GM23338 (cell line): ENCODE data around the gene USF2. TPM values are rescaled to one million over a fixed set of nuclear protein-coding genes. Genes with fewer than 3 reads are reported as not detected.

ENCODE experiments used
- ATAC-seq: fragments of 200-7000 bp; cut with Tn5 transposase; 3 replicates; pipeline ENCODE4 v1.9.1; 2020
- DNase-seq: peaks from one replicate; pipeline ENCODE4 v3.0.0-alpha.2; 2015; ENCODE audit warnings: low spot score
- H2AFZ ChIP-seq: fragments of 200-600 bp; sonication (generic); 2 replicates; pipeline ENCODE4 v1.8.0; 2016; ENCODE audit warnings: antibody characterized with exemption, mild to moderate bottlenecking, moderate library complexity
- H3F3A ChIP-seq: fragments of 200-600 bp; sonication (generic); replicated peaks from 2 replicates; pipeline ENCODE4 v1.8.0; 2017; ENCODE audit warnings: antibody characterized with exemption, mixed run types, low read depth
- H3K27ac ChIP-seq: fragments of 200-600 bp; sonication (generic); 2 replicates; pipeline ENCODE4 v1.6.1; 2016; ENCODE audit warnings: low read depth
- H3K27me3 ChIP-seq: fragments of 200-600 bp; sonication (generic); 2 replicates; pipeline ENCODE4 v1.8.0; 2016; ENCODE audit warnings: mild to moderate bottlenecking, mixed run types, moderate library complexity; ENCODE audit not compliant: insufficient read depth
- H3K36me3 ChIP-seq: fragments of 200-600 bp; sonication (generic); 2 replicates; pipeline ENCODE4 v1.8.0; 2016; ENCODE audit warnings: mild to moderate bottlenecking; ENCODE audit not compliant: insufficient read depth
- H3K4me1 ChIP-seq: fragments of 200-600 bp; sonication (generic); 2 replicates; pipeline ENCODE4 v1.8.0; 2016; ENCODE audit warnings: mild to moderate bottlenecking, moderate library complexity; ENCODE audit not compliant: insufficient read depth
- H3K4me2 ChIP-seq: fragments of 200-600 bp; sonication (generic); 2 replicates; pipeline ENCODE4 v1.7.1; 2017; ENCODE audit warnings: mixed run types
- H3K4me3 ChIP-seq: fragments of 200-600 bp; sonication (generic); 2 replicates; pipeline ENCODE4 v1.6.1; 2016; ENCODE audit warnings: mixed run types
- H3K79me2 ChIP-seq: fragments of 200-600 bp; sonication (generic); replicated peaks from 2 replicates; pipeline ENCODE4 v1.8.0; 2017; ENCODE audit warnings: mild to moderate bottlenecking; ENCODE audit not compliant: insufficient read depth
- H3K9me2 ChIP-seq: fragments of 200-600 bp; sonication (generic); 2 replicates; pipeline ENCODE4 v1.8.0; 2017; ENCODE audit not compliant: insufficient read depth
- H4K20me1 ChIP-seq: fragments of 200-600 bp; sonication (generic); replicated peaks from 2 replicates; pipeline ENCODE4 v1.8.0; 2017; ENCODE audit warnings: mild to moderate bottlenecking; ENCODE audit not compliant: insufficient read depth
- H3K27ac Mint-ChIP-seq: 2 replicates; pipeline ENCODE4 v1.8.0; 2020; ENCODE audit warnings: inconsistent platforms, mild to moderate bottlenecking, moderate library complexity, mixed read lengths
- H3K27me3 Mint-ChIP-seq: 3 replicates; pipeline ENCODE4 v1.8.0; 2022; ENCODE audit warnings: low read depth, mild to moderate bottlenecking, moderate library complexity, mixed read lengths, inconsistent platforms; ENCODE audit not compliant: insufficient read depth, poor library complexity
- H3K36me3 Mint-ChIP-seq: 3 replicates; pipeline ENCODE4 v1.8.0; 2021; ENCODE audit warnings: low read depth, mild to moderate bottlenecking, inconsistent platforms, moderate library complexity, mixed read lengths
- H3K4me1 Mint-ChIP-seq: 3 replicates; pipeline ENCODE4 v1.8.0; 2020; ENCODE audit warnings: mild to moderate bottlenecking, inconsistent platforms, mixed read lengths
- H3K4me3 Mint-ChIP-seq: 3 replicates; pipeline ENCODE4 v1.8.0; 2021; ENCODE audit warnings: moderate library complexity, mild to moderate bottlenecking, inconsistent platforms, mixed read lengths
- H3K9me3 Mint-ChIP-seq: 3 replicates; pipeline ENCODE4 v1.8.0; 2020; ENCODE audit warnings: moderate library complexity, mild to moderate bottlenecking, inconsistent platforms, mixed read lengths
- CREB1 ChIP-seq: fragments of 250-450 bp; sonication (Bioruptor Pico); IDR thresholded peaks from 2 replicates; pipeline ENCODE4 v1.5.0; 2020; ENCODE audit warnings: low read depth, mild to moderate bottlenecking, moderate library complexity
- EZH2 ChIP-seq: fragments of 200-600 bp; sonication (generic); IDR thresholded peaks from one replicate; pipeline ENCODE4 v1.8.0; 2017; ENCODE audit warnings: antibody characterized with exemption, mild to moderate bottlenecking, low read depth; ENCODE audit not compliant: unreplicated experiment
- EZH2phosphoT487 ChIP-seq: fragments of 200-600 bp; sonication (generic); IDR thresholded peaks from one replicate; pipeline ENCODE4 v1.8.1; 2018; ENCODE audit warnings: antibody characterized with exemption; ENCODE audit not compliant: unreplicated experiment
- JUNB ChIP-seq: IDR thresholded peaks from one replicate; pipeline ENCODE4 v1.6.1; 2016; ENCODE audit warnings: antibody characterized with exemption; ENCODE audit not compliant: unreplicated experiment
- NANOG ChIP-seq: IDR thresholded peaks from 2 replicates; pipeline ENCODE4 v1.6.1; 2016; ENCODE audit warnings: antibody characterized with exemption, borderline replicate concordance
- POLR2AphosphoS5 ChIP-seq: IDR thresholded peaks from 2 replicates; pipeline ENCODE4 v1.6.1; 2016; ENCODE audit warnings: antibody characterized with exemption, low read depth
- STAT1 ChIP-seq: IDR thresholded peaks from one replicate; pipeline ENCODE4 v1.6.1; 2016; ENCODE audit warnings: antibody characterized with exemption; ENCODE audit not compliant: unreplicated experiment
- ZNF114 ChIP-seq: fragments of 250-450 bp; sonication (Bioruptor Pico); IDR thresholded peaks from 2 replicates; pipeline ENCODE4 v1.5.0; 2020; ENCODE audit warnings: mild to moderate bottlenecking, moderate library complexity
- ZNF331 ChIP-seq: fragments of 250-450 bp; sonication (Bioruptor Pico); IDR thresholded peaks from 2 replicates; pipeline ENCODE4 v1.5.0; 2020; ENCODE audit warnings: low read depth, mild to moderate bottlenecking, moderate library complexity
- polyA plus RNA-seq: library from polyadenylated mRNA; unstranded; fragments of >200 nt; fragmentation: Nextera tagmentation; extraction: Ambion mirVana; gene quantifications from 2 replicates; pipeline ENCODE4 v1.2.1, GENCODE V29; 2016
- total RNA-seq: library from RNA; depleted of rRNA; stranded (reverse); fragments of >200 nt; shearing (Covaris generic); gene quantifications from 2 replicates; pipeline ENCODE4 v1.2.3, GENCODE V29; 2014
- TF ChIP-seq, protein P1 (sequence below): fragments of 250-450 bp; sonication (Bioruptor Pico); IDR thresholded peaks from 2 replicates; pipeline ENCODE4 v1.5.0; 2020; ENCODE audit warnings: mild to moderate bottlenecking, moderate library complexity
- TF ChIP-seq, protein P2 (sequence below): IDR thresholded peaks from 2 replicates; pipeline ENCODE4 v1.6.1; 2016; ENCODE audit warnings: antibody characterized with exemption
- TF ChIP-seq, protein P3 (sequence below): IDR thresholded peaks from one replicate; pipeline ENCODE4 v1.6.1; 2018; ENCODE audit warnings: antibody characterized with exemption; ENCODE audit not compliant: unreplicated experiment
- TF ChIP-seq, protein P4 (sequence below), 2 experiments: fragments of 200-600 bp in 1 of 2; sonication (generic) in 1 of 2; conservative IDR thresholded peaks; 2 replicates each; pipeline versions ENCODE4 v1.5.1 to v1.6.1; 2016 to 2017; ENCODE audit warnings: antibody characterized with exemption in 2 of 2, low read depth in 2 of 2, mild to moderate bottlenecking in 2 of 2, moderate library complexity in 1 of 2

The USF2 gene
- total and polyA plus RNA-seq, 2 experiments from 2014 or later, result 28.9 to 60.5 TPM

DNA sequence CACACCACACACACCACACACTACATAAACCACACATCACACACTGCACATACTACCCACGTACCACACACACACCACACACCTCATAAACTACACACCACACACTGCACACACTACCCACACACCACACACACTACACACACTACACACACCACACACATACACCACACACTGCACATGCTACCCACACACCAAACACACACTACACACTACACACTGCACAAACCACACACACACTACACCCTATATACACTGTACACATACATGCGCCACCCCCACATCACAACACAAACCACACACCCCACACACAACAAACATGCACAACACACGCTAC lies 28.7 kb downstream of the USF2 start:
- DNase-seq (no peak), ATAC-seq (no peak)
- Mint-ChIP-seq H3K9me3 (no peaks in the 10 kb centered on the region), H3K27ac (no peak overlapping the region), H3K27me3 (peaks cover 2% of the 10 kb centered on the region), H3K36me3 (no peaks in the 10 kb centered on the region), H3K4me1 (peaks cover 11% of the 10 kb centered on the region), H3K4me3 (no peak overlapping the region)
- Histone ChIP-seq H3K4me2 (no peak overlapping the region), H3F3A (peaks cover 13% of the 10 kb centered on the region), H4K20me1 (no peaks in the 10 kb centered on the region), H2AFZ (no peak overlapping the region), H3K27ac (no peak overlapping the region), H3K79me2 (no peaks in the 10 kb centered on the region), H3K36me3 (no peaks in the 10 kb centered on the region), H3K9me2 (no peaks in the 10 kb centered on the region), H3K4me1 (peaks cover 25% of the 10 kb centered on the region), H3K27me3 (no peaks in the 10 kb centered on the region), H3K4me3 (no peak overlapping the region)
- TF ChIP-seq CREB1 (no peak), JUNB (no peak), STAT1 (no peak), ZNF331 (no peak), EZH2 (no peak), EZH2phosphoT487 (no peak), POLR2AphosphoS5 (no peak), NANOG (no peak), ZNF114 (CRISPR knock-in tag) (no peak)
- TF ChIP-seq, protein P1, sequence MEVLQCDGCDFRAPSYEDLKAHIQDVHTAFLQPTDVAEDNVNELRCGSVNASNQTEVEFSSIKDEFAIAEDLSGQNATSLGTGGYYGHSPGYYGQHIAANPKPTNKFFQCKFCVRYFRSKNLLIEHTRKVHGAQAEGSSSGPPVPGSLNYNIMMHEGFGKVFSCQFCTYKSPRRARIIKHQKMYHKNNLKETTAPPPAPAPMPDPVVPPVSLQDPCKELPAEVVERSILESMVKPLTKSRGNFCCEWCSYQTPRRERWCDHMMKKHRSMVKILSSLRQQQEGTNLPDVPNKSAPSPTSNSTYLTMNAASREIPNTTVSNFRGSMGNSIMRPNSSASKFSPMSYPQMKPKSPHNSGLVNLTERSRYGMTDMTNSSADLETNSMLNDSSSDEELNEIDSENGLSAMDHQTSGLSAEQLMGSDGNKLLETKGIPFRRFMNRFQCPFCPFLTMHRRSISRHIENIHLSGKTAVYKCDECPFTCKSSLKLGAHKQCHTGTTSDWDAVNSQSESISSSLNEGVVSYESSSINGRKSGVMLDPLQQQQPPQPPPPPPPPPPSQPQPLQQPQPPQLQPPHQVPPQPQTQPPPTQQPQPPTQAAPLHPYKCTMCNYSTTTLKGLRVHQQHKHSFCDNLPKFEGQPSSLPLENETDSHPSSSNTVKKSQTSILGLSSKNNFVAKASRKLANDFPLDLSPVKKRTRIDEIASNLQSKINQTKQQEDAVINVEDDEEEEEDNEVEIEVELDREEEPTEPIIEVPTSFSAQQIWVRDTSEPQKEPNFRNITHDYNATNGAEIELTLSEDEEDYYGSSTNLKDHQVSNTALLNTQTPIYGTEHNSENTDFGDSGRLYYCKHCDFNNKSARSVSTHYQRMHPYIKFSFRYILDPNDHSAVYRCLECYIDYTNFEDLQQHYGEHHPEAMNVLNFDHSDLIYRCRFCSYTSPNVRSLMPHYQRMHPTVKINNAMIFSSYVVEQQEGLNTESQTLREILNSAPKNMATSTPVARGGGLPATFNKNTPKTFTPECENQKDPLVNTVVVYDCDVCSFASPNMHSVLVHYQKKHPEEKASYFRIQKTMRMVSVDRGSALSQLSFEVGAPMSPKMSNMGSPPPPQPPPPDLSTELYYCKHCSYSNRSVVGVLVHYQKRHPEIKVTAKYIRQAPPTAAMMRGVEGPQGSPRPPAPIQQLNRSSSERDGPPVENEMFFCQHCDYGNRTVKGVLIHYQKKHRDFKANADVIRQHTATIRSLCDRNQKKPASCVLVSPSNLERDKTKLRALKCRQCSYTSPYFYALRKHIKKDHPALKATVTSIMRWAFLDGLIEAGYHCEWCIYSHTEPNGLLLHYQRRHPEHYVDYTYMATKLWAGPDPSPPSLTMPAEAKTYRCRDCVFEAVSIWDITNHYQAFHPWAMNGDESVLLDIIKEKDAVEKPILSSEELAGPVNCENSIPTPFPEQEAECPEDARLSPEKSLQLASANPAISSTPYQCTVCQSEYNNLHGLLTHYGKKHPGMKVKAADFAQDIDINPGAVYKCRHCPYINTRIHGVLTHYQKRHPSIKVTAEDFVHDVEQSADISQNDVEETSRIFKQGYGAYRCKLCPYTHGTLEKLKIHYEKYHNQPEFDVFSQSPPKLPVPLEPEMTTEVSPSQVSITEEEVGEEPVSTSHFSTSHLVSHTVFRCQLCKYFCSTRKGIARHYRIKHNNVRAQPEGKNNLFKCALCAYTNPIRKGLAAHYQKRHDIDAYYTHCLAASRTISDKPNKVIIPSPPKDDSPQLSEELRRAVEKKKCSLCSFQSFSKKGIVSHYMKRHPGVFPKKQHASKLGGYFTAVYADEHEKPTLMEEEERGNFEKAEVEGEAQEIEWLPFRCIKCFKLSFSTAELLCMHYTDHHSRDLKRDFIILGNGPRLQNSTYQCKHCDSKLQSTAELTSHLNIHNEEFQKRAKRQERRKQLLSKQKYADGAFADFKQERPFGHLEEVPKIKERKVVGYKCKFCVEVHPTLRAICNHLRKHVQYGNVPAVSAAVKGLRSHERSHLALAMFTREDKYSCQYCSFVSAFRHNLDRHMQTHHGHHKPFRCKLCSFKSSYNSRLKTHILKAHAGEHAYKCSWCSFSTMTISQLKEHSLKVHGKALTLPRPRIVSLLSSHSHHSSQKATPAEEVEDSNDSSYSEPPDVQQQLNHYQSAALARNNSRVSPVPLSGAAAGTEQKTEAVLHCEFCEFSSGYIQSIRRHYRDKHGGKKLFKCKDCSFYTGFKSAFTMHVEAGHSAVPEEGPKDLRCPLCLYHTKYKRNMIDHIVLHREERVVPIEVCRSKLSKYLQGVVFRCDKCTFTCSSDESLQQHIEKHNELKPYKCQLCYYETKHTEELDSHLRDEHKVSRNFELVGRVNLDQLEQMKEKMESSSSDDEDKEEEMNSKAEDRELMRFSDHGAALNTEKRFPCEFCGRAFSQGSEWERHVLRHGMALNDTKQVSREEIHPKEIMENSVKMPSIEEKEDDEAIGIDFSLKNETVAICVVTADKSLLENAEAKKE, result no peak
- TF ChIP-seq, protein P2, sequence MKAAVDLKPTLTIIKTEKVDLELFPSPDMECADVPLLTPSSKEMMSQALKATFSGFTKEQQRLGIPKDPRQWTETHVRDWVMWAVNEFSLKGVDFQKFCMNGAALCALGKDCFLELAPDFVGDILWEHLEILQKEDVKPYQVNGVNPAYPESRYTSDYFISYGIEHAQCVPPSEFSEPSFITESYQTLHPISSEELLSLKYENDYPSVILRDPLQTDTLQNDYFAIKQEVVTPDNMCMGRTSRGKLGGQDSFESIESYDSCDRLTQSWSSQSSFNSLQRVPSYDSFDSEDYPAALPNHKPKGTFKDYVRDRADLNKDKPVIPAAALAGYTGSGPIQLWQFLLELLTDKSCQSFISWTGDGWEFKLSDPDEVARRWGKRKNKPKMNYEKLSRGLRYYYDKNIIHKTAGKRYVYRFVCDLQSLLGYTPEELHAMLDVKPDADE, result no peak
- TF ChIP-seq, protein P3, sequence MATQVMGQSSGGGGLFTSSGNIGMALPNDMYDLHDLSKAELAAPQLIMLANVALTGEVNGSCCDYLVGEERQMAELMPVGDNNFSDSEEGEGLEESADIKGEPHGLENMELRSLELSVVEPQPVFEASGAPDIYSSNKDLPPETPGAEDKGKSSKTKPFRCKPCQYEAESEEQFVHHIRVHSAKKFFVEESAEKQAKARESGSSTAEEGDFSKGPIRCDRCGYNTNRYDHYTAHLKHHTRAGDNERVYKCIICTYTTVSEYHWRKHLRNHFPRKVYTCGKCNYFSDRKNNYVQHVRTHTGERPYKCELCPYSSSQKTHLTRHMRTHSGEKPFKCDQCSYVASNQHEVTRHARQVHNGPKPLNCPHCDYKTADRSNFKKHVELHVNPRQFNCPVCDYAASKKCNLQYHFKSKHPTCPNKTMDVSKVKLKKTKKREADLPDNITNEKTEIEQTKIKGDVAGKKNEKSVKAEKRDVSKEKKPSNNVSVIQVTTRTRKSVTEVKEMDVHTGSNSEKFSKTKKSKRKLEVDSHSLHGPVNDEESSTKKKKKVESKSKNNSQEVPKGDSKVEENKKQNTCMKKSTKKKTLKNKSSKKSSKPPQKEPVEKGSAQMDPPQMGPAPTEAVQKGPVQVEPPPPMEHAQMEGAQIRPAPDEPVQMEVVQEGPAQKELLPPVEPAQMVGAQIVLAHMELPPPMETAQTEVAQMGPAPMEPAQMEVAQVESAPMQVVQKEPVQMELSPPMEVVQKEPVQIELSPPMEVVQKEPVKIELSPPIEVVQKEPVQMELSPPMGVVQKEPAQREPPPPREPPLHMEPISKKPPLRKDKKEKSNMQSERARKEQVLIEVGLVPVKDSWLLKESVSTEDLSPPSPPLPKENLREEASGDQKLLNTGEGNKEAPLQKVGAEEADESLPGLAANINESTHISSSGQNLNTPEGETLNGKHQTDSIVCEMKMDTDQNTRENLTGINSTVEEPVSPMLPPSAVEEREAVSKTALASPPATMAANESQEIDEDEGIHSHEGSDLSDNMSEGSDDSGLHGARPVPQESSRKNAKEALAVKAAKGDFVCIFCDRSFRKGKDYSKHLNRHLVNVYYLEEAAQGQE, result no peak
- TF ChIP-seq, protein P4, sequence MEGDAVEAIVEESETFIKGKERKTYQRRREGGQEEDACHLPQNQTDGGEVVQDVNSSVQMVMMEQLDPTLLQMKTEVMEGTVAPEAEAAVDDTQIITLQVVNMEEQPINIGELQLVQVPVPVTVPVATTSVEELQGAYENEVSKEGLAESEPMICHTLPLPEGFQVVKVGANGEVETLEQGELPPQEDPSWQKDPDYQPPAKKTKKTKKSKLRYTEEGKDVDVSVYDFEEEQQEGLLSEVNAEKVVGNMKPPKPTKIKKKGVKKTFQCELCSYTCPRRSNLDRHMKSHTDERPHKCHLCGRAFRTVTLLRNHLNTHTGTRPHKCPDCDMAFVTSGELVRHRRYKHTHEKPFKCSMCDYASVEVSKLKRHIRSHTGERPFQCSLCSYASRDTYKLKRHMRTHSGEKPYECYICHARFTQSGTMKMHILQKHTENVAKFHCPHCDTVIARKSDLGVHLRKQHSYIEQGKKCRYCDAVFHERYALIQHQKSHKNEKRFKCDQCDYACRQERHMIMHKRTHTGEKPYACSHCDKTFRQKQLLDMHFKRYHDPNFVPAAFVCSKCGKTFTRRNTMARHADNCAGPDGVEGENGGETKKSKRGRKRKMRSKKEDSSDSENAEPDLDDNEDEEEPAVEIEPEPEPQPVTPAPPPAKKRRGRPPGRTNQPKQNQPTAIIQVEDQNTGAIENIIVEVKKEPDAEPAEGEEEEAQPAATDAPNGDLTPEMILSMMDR (conservative IDR thresholded peaks at IDR 0.05; ENCODE audit: low read depth in 2 of 2), result no peak
